NCI-H187 (cell line): Measurements from ENCODE around the gene AEBP1.

Experiments
- DNase-seq, 2 experiments: peaks; one replicate each; lab custom pipeline; 2025; lab: John Stamatoyannopoulos, UW

The AEBP1 gene

DNA sequence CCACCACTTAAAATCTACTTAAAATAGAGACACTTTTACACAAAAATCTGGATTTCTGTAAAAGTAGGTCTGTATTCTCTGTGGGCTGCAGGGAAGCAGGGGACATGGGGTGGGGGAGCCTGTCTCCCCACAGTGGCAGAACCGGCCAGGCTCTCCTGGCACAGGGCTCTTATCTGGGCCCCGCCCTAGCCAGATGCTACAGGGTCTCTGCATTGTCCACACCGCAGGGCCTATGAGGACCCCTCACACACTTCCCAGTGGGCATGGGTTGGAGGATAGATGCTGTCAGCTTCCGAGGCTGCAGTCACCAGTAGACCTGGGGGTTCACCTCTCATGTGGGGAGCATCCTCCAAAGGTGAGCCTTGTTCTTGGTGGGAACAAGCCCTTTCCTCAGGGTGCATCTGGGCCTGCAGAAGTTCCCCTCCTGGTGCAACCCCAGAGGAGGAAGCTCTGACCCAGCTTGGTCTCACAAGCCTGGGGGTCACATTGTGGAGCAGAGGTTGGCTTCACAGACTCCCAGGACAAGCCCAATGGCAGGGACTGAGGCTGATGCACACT, 52.4 kb downstream of the AEBP1 start:
- DNase-seq = no peak

DNA sequence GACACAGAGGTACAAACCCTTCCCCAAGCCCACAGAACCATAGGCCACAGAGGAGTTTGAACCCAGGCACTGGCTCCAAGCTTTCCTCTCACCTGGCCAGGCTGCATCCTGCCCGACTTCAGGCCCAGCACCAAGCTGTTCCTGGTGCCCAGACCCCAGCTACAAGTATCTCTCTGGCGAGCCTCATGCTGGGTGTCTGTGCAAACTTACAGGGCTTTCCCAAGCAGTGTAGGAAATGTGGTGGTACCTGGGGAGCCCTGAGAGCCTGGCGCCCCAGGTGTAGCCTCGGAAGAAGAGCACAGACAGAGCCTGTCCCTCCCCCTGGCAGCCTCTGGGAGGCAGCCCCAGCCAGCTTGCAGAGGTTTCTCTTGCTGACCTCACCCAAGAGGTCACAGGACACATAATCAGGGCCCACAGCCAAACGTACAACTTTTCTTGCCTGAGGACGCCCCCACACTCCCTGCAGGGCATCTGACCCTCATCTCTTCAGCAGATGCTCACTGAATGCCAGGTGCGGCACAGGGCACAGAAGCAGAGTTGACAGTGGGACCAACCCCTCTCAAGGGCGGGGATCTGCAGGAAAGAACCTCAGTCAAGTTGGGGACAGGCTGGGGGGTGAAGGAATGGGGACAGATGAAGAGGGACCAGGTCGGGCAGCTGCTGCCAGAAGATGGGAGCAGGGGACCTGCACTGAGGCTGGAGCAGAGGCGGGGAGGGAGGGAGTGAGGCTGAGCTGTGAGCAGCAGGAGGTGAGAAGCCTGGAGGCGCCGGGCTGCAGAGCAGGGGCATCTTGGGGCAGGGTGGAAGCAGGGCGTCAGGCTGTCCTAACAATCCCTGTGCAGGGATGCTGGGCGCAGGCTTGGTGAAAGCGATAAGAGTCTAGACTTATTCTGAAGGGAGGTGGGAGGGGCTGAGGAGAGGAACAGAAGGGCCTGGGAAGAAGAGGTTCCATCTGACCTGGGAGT, 53.3 kb downstream of the AEBP1 start:
- DNase-seq = no peak

DNA sequence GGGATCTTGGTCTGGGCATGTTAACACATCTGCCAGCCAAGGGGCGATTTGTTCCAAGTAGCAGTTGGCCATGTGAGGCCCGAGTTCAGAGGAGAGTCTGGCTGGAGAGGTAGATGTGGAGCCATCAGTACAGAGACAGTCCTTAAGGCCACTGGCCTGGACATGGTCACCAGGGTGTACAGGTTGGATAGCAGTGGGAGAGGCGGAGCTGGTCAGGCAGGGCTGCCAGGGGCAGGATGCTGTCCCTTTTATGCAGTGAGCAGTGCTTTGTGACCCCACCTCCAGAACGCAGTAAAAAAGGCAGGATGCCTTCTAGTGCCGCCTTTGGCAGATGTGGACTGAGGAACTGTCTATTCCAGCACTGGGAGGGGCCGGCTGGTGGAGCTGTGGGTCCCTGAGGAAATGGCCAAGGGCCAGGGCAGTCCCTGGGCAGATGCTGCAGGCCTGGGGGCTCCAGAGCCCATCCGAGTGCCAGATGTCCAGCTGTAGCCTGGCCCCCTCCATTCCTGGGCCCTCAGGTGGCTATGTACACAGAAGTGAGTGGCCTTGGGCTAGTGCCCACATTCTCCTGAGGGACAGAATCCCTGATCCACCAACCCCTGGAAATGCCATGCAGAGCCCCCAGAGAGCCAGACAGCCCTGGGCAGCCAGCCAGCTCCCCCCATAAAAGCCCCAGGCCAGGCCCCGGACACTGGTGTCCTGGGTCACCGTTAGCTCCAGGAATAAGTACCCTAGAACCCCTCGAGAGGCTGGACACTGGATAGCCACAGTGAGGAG, 54.1 kb downstream of the AEBP1 start:
- DNase-seq = no peak

DNA sequence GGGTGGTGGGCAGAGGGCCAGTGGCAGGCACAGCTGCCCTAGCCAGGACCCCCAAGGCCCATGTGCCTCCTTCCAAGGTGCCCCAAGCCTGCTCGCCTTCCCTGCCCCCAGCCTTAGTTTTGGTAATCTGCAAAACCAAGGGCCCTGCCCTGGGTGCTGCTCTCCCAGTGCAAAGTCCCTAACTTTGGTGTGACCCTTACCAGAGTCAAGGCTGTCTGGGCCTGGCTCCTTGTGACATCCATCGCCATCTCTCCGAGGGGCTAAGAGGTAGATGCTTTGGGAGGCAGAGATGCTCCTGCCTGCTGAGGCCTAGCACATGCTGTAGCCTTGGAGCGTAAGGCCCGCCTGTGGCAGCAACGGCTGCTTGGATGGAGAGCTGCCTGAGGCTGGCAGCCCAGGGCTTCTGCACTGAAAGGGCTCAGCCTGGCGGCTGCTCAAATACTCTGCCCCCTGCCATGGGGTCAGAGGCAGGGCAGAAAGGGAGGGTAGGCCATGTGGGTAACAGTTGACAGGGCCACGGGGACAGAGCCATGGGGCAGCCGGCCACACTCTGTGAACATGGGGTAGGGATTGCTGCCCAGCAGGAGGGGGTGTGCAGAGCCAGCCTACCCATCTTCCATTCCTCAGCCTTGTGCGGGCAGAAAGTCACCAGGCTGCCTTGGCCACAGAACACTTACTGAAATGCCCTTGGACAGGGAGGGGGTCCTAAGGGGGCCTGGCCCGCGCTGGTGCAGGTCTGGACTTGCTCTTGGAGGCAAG, 54.9 kb downstream of the AEBP1 start:
- DNase-seq = no peak

DNA sequence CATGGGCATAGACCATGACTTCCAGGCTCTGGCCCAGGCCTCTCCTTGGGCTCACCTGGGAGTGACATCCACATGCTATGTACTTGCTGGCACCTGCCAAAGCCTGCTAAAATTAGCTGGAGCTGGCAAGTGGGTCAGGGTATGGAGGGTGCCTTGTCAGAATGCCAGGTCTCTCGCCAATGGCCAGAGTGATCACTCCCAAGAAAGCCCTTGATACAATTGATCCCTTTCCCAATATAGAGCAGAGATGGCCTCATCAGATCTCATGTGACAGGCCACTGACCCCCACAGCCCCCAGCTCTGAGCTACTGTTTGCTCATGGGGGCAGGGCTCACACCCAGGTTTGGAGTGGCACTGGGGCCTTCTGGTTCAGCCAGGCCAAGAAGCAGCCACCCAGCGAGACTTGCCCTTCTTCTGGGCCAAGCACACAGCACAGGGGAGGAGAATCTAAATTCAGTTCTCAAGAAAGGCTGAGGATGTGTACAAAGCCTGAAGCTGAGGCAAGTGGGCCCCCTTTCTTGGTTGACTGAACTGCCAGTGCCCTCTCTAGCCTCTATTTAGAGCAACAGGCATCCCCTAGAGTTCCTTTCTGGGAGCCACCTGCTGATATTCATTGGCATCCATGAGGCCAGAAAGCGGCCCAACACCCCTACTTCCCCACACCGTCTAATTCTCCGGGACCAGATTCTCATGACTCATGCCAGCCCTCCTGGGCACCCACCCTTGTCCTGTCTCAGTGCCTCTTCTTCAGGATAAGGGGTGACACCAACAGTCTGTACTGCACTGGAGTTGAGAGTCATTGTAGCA, 55.9 kb downstream of the AEBP1 start:
- no peak for DNase-seq

DNA sequence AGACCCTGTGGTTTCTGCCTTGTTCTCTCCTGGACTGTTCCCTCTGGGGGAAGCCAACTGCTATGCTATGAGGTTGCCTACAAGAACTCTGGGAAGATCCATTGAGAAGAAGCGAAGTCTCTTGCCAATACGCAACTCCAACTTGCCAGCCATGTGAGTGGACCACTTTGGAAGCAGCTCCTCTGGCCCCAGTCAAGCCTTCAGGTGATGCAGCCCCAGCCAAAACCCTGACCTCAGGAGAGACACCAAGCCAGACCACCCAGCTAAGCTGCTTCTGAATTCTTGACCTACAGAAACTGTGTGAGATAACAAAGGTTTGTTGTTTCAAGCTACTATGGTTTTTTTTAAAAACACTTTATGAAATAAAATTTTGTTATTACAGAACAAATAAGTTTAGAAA, 57.2 kb downstream of the AEBP1 start:
- DNase-seq = no peak

DNA sequence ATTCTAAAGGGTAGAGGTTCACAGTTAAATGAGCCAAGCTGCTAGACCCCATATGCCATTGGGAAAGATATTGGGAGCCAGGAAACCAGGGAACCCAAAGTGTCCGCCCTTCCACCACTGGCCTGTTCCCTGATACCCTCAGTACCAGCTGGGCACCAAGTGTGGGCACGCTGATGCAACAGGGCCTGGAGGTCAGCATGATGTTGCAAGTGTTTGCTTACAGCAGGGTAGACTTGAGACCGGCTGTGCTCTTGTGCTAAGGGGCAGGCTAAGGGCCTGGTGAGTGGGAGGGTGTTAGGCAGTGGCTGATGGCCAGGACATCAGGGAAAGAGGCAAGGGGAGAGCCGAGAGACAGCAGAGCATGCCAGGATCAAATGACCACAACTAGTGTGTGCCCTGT, 58.0 kb downstream of the AEBP1 start:
- DNase-seq = no peak

DNA sequence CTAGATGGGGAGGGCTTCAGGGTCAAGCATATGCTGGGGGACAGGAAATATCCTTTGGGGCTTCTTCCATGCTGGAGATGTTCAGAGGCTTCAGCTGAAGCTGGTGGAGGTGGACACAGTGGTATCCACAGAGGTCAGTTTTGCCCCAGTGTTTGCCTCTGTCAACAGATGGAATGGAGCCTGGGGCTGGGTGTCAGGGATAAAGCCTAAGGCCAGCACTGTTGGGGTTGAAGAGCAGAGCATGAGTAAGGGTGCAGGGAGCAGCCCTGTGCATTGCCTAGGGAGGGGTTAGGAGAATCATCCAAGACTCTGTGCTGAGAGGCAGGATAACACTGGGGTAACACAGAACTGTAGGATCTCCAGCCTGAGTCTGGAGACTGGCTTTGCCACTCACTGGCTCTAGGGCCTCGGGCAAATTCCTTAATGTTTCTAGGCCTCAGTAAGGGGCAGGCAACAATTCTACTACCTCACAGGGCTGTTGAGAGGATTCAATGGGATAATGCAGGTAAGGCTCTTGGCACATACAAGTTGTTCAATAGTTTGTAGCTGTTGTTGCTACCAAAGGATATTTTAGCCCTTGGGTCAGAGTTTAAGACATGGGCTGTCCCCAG, 58.7 kb downstream of the AEBP1 start:
- DNase-seq = no peak

DNA sequence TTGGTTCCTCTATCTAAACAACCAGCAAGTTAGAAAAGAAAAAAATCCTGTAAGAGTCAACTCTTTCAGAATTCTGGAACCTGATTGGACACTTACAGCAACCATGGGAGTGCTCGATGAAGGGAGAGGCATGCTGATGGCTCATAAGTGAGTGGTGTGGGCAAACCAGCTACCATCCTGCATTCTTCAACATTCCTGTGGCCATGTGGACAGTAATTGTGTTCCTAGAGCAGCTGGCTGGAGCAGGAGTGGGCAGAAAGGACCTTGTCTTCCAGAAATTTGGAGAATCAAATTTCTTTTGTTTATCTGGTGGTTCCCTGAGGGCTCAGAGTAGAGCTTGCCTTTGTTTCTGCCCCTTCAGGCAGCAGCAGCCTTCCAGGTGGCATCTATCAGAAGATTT, 59.4 kb downstream of the AEBP1 start:
- DNase-seq = peak in 1 of 2 experiments; percentile 14
